H1 (cell line): ENCODE measurements around the gene GAS7. TPM values are rescaled to one million over a fixed set of nuclear protein-coding genes. Genes with fewer than 3 reads are reported as not detected.

ENCODE experiments used
- CTCF ChIA-PET: fragments of 300-600 bp; sonication (Branson Sonifier 250); formaldehyde crosslinking; loops from one replicate; lab custom pipeline; 2021; ENCODE audit not compliant: partially characterized antibody; lab: Charles Lee
- POLR2A ChIA-PET: fragments of 300-600 bp; sonication (Branson Sonifier 250); formaldehyde crosslinking; loops from one replicate; lab custom pipeline; 2021; ENCODE audit warnings: inconsistent platforms; ENCODE audit not compliant: partially characterized antibody; lab: Charles Lee
- DNase-seq, 2 experiments: peaks; one replicate each; pipeline versions ENCODE4 v3.0.0 to v3.0.0-alpha.2; 2010 to 2022; ENCODE audit warnings: low spot score in 2 of 2, low read depth in 1 of 2, mixed read lengths in 1 of 2
- FAIRE-seq: peaks from 2 replicates; lab custom pipeline; 2011; peaks lifted over from hg19 to GRCh38; lab: Jason Lieb, UNC
- H2AFZ ChIP-seq: 2 replicates; pipeline ENCODE4 v1.8.1; 2012; ENCODE audit warnings: low read length, inconsistent platforms
- H2AK5ac ChIP-seq: 2 replicates; pipeline ENCODE4 v1.6.1; 2013; ENCODE audit warnings: low read depth, low read length
- H2BK120ac ChIP-seq: replicated peaks from 2 replicates; pipeline ENCODE3; 2013; ENCODE audit warnings: low read depth, low read length, inconsistent platforms
- H2BK12ac ChIP-seq: 2 replicates; pipeline ENCODE4 v1.6.1; 2013; ENCODE audit warnings: low read depth, low read length
- H2BK15ac ChIP-seq: 2 replicates; pipeline ENCODE4 v1.6.1; 2013; ENCODE audit warnings: low read length
- H2BK20ac ChIP-seq: 2 replicates; pipeline ENCODE4 v1.6.1; 2013; ENCODE audit warnings: low read length
- H2BK5ac ChIP-seq: 2 replicates; pipeline ENCODE4 v1.6.1; 2013; ENCODE audit warnings: low read depth, low read length
- H3K14ac ChIP-seq: 2 replicates; pipeline ENCODE4 v1.6.1; 2013; ENCODE audit warnings: inconsistent platforms; ENCODE audit not compliant: insufficient read length
- H3K18ac ChIP-seq: 2 replicates; pipeline ENCODE4 v1.6.1; 2013; ENCODE audit warnings: low read length; ENCODE audit errors: extremely low read depth
- H3K23ac ChIP-seq: 2 replicates; pipeline ENCODE4 v1.6.1; 2013; ENCODE audit warnings: inconsistent platforms; ENCODE audit not compliant: insufficient read length
- H3K23me2 ChIP-seq: 2 replicates; pipeline ENCODE4 v1.6.1; 2013; ENCODE audit warnings: low read depth, low read length
- H3K27ac ChIP-seq: 2 replicates; pipeline ENCODE4 v1.6.1; 2011; ENCODE audit warnings: low read depth, low read length, inconsistent platforms
- H3K27me3 ChIP-seq, 4 experiments: replicated peaks in 1 of 4; 1 replicate in 1 of 4; 2 replicates in 3 of 4; pipeline versions ENCODE4 v1.6.1 to v1.8.1; 2011 to 2013; ENCODE audit warnings: low read length in 3 of 4, mild to moderate bottlenecking in 3 of 4, inconsistent platforms in 2 of 4, mixed read lengths in 2 of 4, moderate library complexity in 1 of 4; ENCODE audit not compliant: control insufficient read depth in 3 of 4, insufficient read depth in 3 of 4; ENCODE audit errors: extremely low read depth in 1 of 4
- H3K36me3 ChIP-seq, 4 experiments: 2 replicates each; pipeline versions ENCODE4 v1.6.1 to v1.8.1; 2011 to 2013; ENCODE audit warnings: mild to moderate bottlenecking in 4 of 4, low read length in 3 of 4, moderate library complexity in 2 of 4, control low read depth in 1 of 4, inconsistent platforms in 1 of 4; ENCODE audit not compliant: insufficient read depth in 4 of 4, control insufficient read depth in 2 of 4
- H3K4ac ChIP-seq: replicated peaks from 2 replicates; pipeline ENCODE3; 2013; ENCODE audit warnings: low read length, low read depth, mixed read lengths, inconsistent platforms; ENCODE audit not compliant: insufficient read length
- H3K4me1 ChIP-seq, 4 experiments: replicated peaks in 1 of 4; 1 replicate in 1 of 4; 2 replicates in 3 of 4; pipeline versions ENCODE4 v1.6.1 to v1.8.1; 2011 to 2013; ENCODE audit warnings: low read length in 3 of 4, inconsistent platforms in 2 of 4, mixed read lengths in 1 of 4; ENCODE audit not compliant: insufficient read depth in 4 of 4, control insufficient read depth in 3 of 4
- H3K4me2 ChIP-seq, 2 experiments: 2 replicates each; pipeline versions ENCODE4 v1.6.1 to v1.8.1; 2011 to 2013; ENCODE audit warnings: low read depth in 2 of 2, low read length in 2 of 2, control low read depth in 1 of 2, inconsistent platforms in 1 of 2, mild to moderate bottlenecking in 1 of 2; ENCODE audit not compliant: insufficient read depth in 1 of 2
- H3K4me3 ChIP-seq, 4 experiments: fragments of 200-600, 300-600 bp in 1 of 4; sonication (generic), shearing (Covaris generic), sonication (Bioruptor Twin) in 1 of 4; 2 replicates each; pipeline versions ENCODE4 v1.5.1 to v1.8.1; 2011 to 2016; ENCODE audit warnings: low read length in 4 of 4, low read depth in 3 of 4, control low read depth in 2 of 4, inconsistent platforms in 2 of 4, mild to moderate bottlenecking in 2 of 4, mixed read lengths in 1 of 4, moderate library complexity in 1 of 4; ENCODE audit not compliant: insufficient read depth in 2 of 4; ENCODE audit errors: extremely low read depth in 1 of 4
- H3K56ac ChIP-seq: replicated peaks from 2 replicates; pipeline ENCODE3; 2013; ENCODE audit warnings: low read depth, mild to moderate bottlenecking, mixed read lengths, low read length, inconsistent platforms; ENCODE audit not compliant: insufficient read length
- H3K79me1 ChIP-seq: 2 replicates; pipeline ENCODE4 v1.6.1; 2013; ENCODE audit warnings: low read depth, low read length, control low read depth
- H3K79me2 ChIP-seq, 2 experiments: 2 replicates each; pipeline versions ENCODE4 v1.6.1 to v1.8.1; 2012 to 2013; ENCODE audit warnings: low read length in 2 of 2, mild to moderate bottlenecking in 2 of 2, inconsistent platforms in 1 of 2; ENCODE audit not compliant: insufficient read depth in 2 of 2, control insufficient read depth in 1 of 2
- H3K9ac ChIP-seq, 4 experiments: replicated peaks in 1 of 4; 1 replicate in 1 of 4; 2 replicates in 3 of 4; pipeline versions ENCODE4 v1.6.1 to v1.8.1; 2011 to 2013; ENCODE audit warnings: low read depth in 3 of 4, low read length in 3 of 4, control low read depth in 2 of 4, mild to moderate bottlenecking in 2 of 4, moderate library complexity in 2 of 4, inconsistent platforms in 1 of 4; ENCODE audit errors: extremely low read depth in 1 of 4
- H3K9me3 ChIP-seq, 2 experiments: 2 replicates each; pipeline versions ENCODE4 v1.6.1 to v1.8.1; 2012 to 2013; ENCODE audit warnings: mild to moderate bottlenecking in 2 of 2, moderate library complexity in 2 of 2, control low read depth in 1 of 2, inconsistent platforms in 1 of 2, low read depth in 1 of 2, low read length in 1 of 2, mixed read lengths in 1 of 2; ENCODE audit not compliant: insufficient read depth in 2 of 2
- H4K20me1 ChIP-seq, 2 experiments: replicated peaks in 1 of 2; 2 replicates each; pipeline versions ENCODE3 to v1.8.1; 2011 to 2013; ENCODE audit warnings: inconsistent platforms in 2 of 2, low read length in 2 of 2, mild to moderate bottlenecking in 1 of 2; ENCODE audit not compliant: insufficient read depth in 2 of 2, control insufficient read depth in 1 of 2
- H4K5ac ChIP-seq: 2 replicates; pipeline ENCODE4 v1.6.1; 2013; ENCODE audit warnings: low read length, low read depth, mixed read lengths, inconsistent platforms; ENCODE audit not compliant: insufficient read length
- H4K8ac ChIP-seq: 2 replicates; pipeline ENCODE4 v1.8.0; 2013; ENCODE audit warnings: mild to moderate bottlenecking, moderate library complexity, low read length, inconsistent platforms; ENCODE audit not compliant: insufficient read depth; ENCODE audit errors: extremely low read depth
- H4K91ac ChIP-seq: replicated peaks from 2 replicates; pipeline ENCODE3; 2013; ENCODE audit warnings: low read length, mixed read lengths, inconsistent platforms; ENCODE audit not compliant: insufficient read length
- EGR1 ChIP-seq: IDR thresholded peaks from 2 replicates; pipeline ENCODE4 v1.6.1; 2011; ENCODE audit warnings: low read depth, low read length, borderline replicate concordance
- JUND ChIP-seq: IDR thresholded peaks from 2 replicates; pipeline ENCODE4 v1.6.1; 2011; ENCODE audit warnings: mild to moderate bottlenecking, improper control_type of control experiment, low read length
- KDM1A ChIP-seq: fragments of 200-600, 300-600 bp; sonication (generic); IDR thresholded peaks from 2 replicates; pipeline ENCODE4 v1.7.1; 2016; ENCODE audit warnings: mild to moderate bottlenecking, low read length, borderline replicate concordance
- MAFK ChIP-seq: IDR thresholded peaks from 2 replicates; pipeline ENCODE4 v1.6.1; 2012; ENCODE audit warnings: low read depth, mild to moderate bottlenecking, improper control_type of control experiment, low read length
- POU5F1 ChIP-seq: IDR thresholded peaks from 2 replicates; pipeline ENCODE4 v1.6.1; 2011; ENCODE audit warnings: low read depth, mild to moderate bottlenecking, low read length, moderate library complexity
- RBBP5 ChIP-seq: IDR thresholded peaks from 2 replicates; pipeline ENCODE4 v1.7.1; 2012; ENCODE audit warnings: low read depth, mild to moderate bottlenecking, inconsistent platforms, low read length, moderate library complexity, borderline replicate concordance
- RNF2 ChIP-seq: fragments of 200-900, 300-1000 bp; sonication (generic); IDR thresholded peaks from 2 replicates; pipeline ENCODE4 v1.7.1; 2016; ENCODE audit warnings: borderline replicate concordance, low read depth, mild to moderate bottlenecking, antibody characterized with exemption, low read length; ENCODE audit not compliant: poor library complexity, severe bottlenecking; ENCODE audit errors: missing control alignments
- TAF1 ChIP-seq: IDR thresholded peaks from 2 replicates; pipeline ENCODE4 v1.6.1; 2011; ENCODE audit warnings: mild to moderate bottlenecking, low read depth, low read length
- TEAD4 ChIP-seq: IDR thresholded peaks from 2 replicates; pipeline ENCODE4 v1.6.1; 2012; ENCODE audit warnings: low read depth, low read length, inconsistent platforms, mixed read lengths
- WGBS, 2 experiments: shearing (Covaris generic) in 1 of 2; methylation state at CpG; one replicate each; pipeline versions ENCODE4 v1.1.6 to v1.1.7; 2013 to 2015; ENCODE audit warnings: low lambda C conversion rate in 2 of 2, mixed read lengths in 2 of 2, inconsistent platforms in 1 of 2, low coverage in 1 of 2, missing lambda C conversion rate in 1 of 2; ENCODE audit not compliant: insufficient replicate concordance in 2 of 2, insufficient coverage in 1 of 2, insufficient read length in 1 of 2; ENCODE audit errors: extremely low coverage in 1 of 2, missing lambda C conversion rate in 1 of 2; 5-methylcytosine and 5-hydroxymethylcytosine counted together
- polyA plus RNA-seq, 7 experiments: library from polyadenylated mRNA; depleted of rRNA in 3 of 7; stranded (reverse) in 5 of 7; unstranded in 2 of 7; fragments of >200 nt in 5 of 7; fragments of 200-250 nt in 2 of 7; gene quantifications; 1 replicate in 5 of 7; 2 replicates in 1 of 7; 4 replicates in 1 of 7; pipeline versions ENCODE4 v1.2.1 to v1.2.3, GENCODE V29; 2011 to 2013; ENCODE audit warnings: missing spikeins in 2 of 7, mixed read lengths in 2 of 7
- total RNA-seq: library from RNA; stranded (reverse); fragmentation: NEBNext Ultra II Directional; extraction: Animal tissue kit (Norgen Biotek cat#: 25700); gene quantifications from 2 replicates; pipeline ENCODE4 v1.2.1, GENCODE V29; 2021

GAS7 gene
- total and polyA plus RNA-seq, 2 of the 8 experiments (the other 6 are each of a cell fraction or from before 2014, with no cell fraction given) = 5.0 to 14.5 TPM

GRCh38 chr17:9886141-9886930 is 312.1 kb downstream of the GAS7 start:
- 92% methylated on average over 5 of the region's 5 CpGs; no CpG with 5 or more reads in 1 of the 2 experiments for WGBS, 2 experiments
- CTCF ChIA-PET = interaction anchor here (1.4 to 9.7 kb wide), 2 partner anchors 11 to 16 kb away, joined by 3 to 101 read pairs; partner anchors contain the start of gene RCVRN

More at GRCh38 chr17:9886141-9886930, 312.1 kb downstream of the GAS7 start:
- no peak for FAIRE-seq
- no peak overlapping the region for H4K5ac ChIP-seq
- peaks cover 6 to 7% of the 10 kb centered on the region in 2 experiments; a peak in 3 of 4 replicates for H3K9me3 ChIP-seq
- no peak overlapping the region for H3K23ac ChIP-seq
- H3K4me1 ChIP-seq = 0 out of 7 replicates have a peak, but pooled peaks cover 0 to 3% (median 0%) of the 10 kb centered on the region in 4 experiments
- H3K56ac ChIP-seq = no peak overlapping the region
- no peak overlapping the region for H2BK15ac ChIP-seq
- no peak overlapping the region for H2AFZ ChIP-seq
- H4K91ac ChIP-seq = no peak overlapping the region
- no peak for DNase-seq
- H3K4ac ChIP-seq = no peak overlapping the region
- no peak overlapping the region for H2BK5ac ChIP-seq
- H3K4me3 ChIP-seq = no peak overlapping the region
- H3K4me2 ChIP-seq = no peak overlapping the region
- no peak overlapping the region for H2AK5ac ChIP-seq
- H2BK12ac ChIP-seq = no peak overlapping the region
- no peak for TF ChIP-seq KDM1A
- no peak for TF ChIP-seq TEAD4
- no peak for TF ChIP-seq RNF2
- TF ChIP-seq TAF1 = no peak
- TF ChIP-seq RBBP5 = no peak
- TF ChIP-seq MAFK = no peak
- no peak for TF ChIP-seq POU5F1
- no peak for TF ChIP-seq EGR1
- TF ChIP-seq JUND = no peak
- H3K14ac ChIP-seq = no peak overlapping the region
- H3K27me3 ChIP-seq = no peaks in the 10 kb centered on the region
- no peak overlapping the region for H3K18ac ChIP-seq
- no peak overlapping the region for H2BK120ac ChIP-seq
- H4K20me1 ChIP-seq = no peaks in the 10 kb centered on the region
- no peak overlapping the region for H4K8ac ChIP-seq
- H3K79me1 ChIP-seq = no peaks in the 10 kb centered on the region
- H2BK20ac ChIP-seq = no peak overlapping the region
- no peaks in the 10 kb centered on the region for H3K23me2 ChIP-seq
- no peak overlapping the region for H3K27ac ChIP-seq
- POLR2A ChIA-PET = no interaction called here
- no peak overlapping the region for H3K9ac ChIP-seq
- no peaks in the 10 kb centered on the region for H3K36me3 ChIP-seq
- H3K79me2 ChIP-seq = no peaks in the 10 kb centered on the region
